HG03558 (cell line): ENCODE data around the gene CDK7.
"Not testable (repeated sequence)": the region's sequence is repeated elsewhere in the genome, so short reads cannot be mapped to it uniquely, and the experiment has no call there.

Experiments
- ATAC-seq: cut with Tn5 transposase; IDR thresholded peaks from one replicate; pipeline ENCODE4 v1.9.1; 2021; ENCODE audit warnings: moderate number of reproducible peaks; ENCODE audit not compliant: unreplicated experiment; ENCODE audit errors: extremely low read depth

CDK7 gene

GRCh38 chr5:69234457-69235268, at the start of gene CDK7:
Gene CDK7 (plus strand): TSS chr5:69234886. CDS start chr5:69234976, 90 bp downstream.
- peak; percentile 96 for ATAC-seq

GRCh38 chr5:69187342-69187741, 47.3 kb upstream of the CDK7 start:
- no peak for ATAC-seq

GRCh38 chr5:69188811-69189161, 45.9 kb upstream of the CDK7 start:
- no peak for ATAC-seq

- ATAC-seq, result peak; percentile 84
Measured at GRCh38 chr5:69189162-69190086, 45.3 kb upstream of the CDK7 start, which contains the start of gene CENPH. Gene CENPH (plus strand): TSS chr5:69189583. CDS start chr5:69189635, 52 bp downstream.

GRCh38 chr5:69202497-69202896, 32.2 kb upstream of the CDK7 start:
- no peak for ATAC-seq

GRCh38 chr5:69206528-69207190, 28.0 kb upstream of the CDK7 start:
- ATAC-seq, result no peak

GRCh38 chr5:69209602-69210001, 25.1 kb upstream of the CDK7 start:
- no peak for ATAC-seq

GRCh38 chr5:69211200-69211599, 23.5 kb upstream of the CDK7 start:
- no peak for ATAC-seq

GRCh38 chr5:69212022-69212421, 22.7 kb upstream of the CDK7 start:
- no peak for ATAC-seq

- ATAC-seq, result no peak
Measured at GRCh38 chr5:69213513-69214215, 21.0 kb upstream of the CDK7 start.

GRCh38 chr5:69217151-69217511, 17.6 kb upstream of the CDK7 start:
- no peak for ATAC-seq

- peak; percentile 72 for ATAC-seq
Measured at GRCh38 chr5:69217548-69218526, 16.8 kb upstream of the CDK7 start.

- ATAC-seq, result no peak
Measured at GRCh38 chr5:69219939-69220338, 14.7 kb upstream of the CDK7 start.

GRCh38 chr5:69220371-69220770, 14.3 kb upstream of the CDK7 start:
- not testable (repeated sequence) for ATAC-seq

GRCh38 chr5:69220833-69221232, 13.9 kb upstream of the CDK7 start:
- ATAC-seq, result not testable (repeated sequence)

GRCh38 chr5:69224520-69224919, 10.2 kb upstream of the CDK7 start:
- no peak for ATAC-seq

GRCh38 chr5:69225860-69226259, 8.8 kb upstream of the CDK7 start:
- no peak for ATAC-seq

- ATAC-seq, result no peak
Measured at GRCh38 chr5:69230181-69230580, 4.5 kb upstream of the CDK7 start.

- ATAC-seq, result no peak
Measured at GRCh38 chr5:69231281-69231680, 3.4 kb upstream of the CDK7 start.
